Activated CD4-positive, alpha-beta T cell treated with anti-CD3 and anti-CD28 coated beads for 4 hours (primary cell): Measurements from ENCODE around the gene S100A5.
"Not testable (repeated sequence)": the region's sequence is repeated elsewhere in the genome, so short reads cannot be mapped to it uniquely, and the experiment has no call there.

Source experiments
- DNase-seq, 2 donors: peaks; one replicate each; pipeline ENCODE4 v3.0.0-alpha.2; 2020

S100A5 gene, protein sequence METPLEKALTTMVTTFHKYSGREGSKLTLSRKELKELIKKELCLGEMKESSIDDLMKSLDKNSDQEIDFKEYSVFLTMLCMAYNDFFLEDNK

DNA sequence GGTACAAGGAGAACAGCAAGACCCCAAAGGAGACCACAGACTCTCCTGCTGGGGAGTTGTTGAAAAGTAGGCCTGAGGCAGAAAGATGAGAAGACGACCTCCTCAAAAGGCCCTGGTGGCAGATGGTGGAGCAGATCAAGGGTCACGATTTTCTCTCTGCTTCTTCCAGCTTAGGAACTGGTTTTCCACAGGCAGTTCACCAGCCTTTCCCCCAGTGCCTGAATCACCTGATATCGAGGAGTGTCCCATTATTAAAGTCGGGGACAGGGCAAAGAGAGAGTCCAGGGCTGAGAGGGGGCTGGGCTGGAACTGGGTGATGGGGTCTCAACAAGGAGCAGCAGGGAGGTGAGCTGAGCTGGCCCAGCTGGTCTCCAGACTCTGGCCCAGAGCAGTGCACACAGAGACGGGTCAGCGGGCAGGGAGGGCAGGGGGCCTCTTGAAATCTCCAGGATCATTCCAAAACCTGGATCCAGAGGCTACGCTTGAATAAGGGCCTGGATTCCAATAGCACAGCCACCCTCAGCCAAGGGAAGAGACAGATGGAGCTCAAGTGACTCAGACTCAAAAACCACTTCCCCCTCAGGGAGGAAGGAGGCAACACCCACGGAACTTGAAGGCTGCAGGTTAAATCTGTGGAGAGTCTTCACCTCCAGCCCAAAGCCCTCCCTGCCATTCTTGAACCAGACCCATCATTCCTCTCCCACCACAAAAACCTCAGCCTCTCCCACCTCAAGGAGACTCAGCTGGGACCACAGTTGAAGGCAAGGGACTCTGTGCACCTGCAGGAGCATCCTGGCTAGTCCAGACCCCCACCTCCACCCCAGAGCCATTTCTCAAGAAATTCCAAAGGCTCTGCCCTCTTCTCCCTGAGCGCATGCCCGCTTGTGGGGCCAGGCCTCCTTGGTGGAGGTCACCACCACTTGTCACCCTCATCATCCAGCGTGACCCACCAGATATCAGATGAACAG is at the start of gene S100A5:
Gene S100A5 (minus strand): TSS at position 541 of the 968 bp plus-strand sequence. CDS start 743 bp downstream, outside the sequence.
- DNase-seq: peak; percentile 65 to 67

DNA sequence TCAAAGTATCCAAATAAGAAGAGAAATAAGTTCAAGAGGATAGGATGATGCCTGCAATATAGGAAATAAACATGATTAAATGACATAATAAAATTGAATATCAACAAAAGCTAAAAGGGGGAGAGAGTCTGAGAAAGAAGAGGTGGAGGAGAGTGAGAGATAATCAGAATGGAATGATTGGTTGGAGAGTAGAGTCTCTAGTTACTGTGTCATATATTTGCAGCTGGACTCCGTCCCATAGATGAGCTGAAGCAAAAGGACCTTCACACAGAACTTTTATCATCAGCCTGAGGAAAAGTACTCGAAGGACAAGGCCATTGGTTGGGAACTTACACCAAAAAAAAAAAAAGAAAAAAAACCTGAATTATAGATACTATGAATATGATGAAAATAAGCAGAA is 47.7 kb upstream of the S100A5 start:
- no peak for DNase-seq

DNA sequence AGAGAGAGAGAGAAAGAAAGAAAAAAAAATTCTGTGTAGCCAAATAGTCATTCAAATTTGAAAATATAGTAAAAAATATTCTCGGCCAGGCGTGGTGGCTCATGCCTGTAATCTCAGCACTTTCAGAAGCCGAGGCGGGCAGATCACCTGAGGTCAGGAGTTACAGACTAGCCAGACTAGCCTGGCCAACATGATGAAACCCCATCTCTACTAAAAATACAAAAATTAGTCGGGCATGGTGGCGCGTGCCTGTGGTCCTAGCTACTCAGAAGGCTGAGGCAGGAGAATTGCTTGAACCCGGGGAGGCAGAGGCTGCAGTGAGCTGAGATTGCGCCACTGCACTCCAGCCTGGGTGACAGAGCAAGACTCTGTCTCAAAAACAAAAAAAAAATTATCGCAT is 47.3 kb upstream of the S100A5 start:
- DNase-seq: not testable (repeated sequence)

DNA sequence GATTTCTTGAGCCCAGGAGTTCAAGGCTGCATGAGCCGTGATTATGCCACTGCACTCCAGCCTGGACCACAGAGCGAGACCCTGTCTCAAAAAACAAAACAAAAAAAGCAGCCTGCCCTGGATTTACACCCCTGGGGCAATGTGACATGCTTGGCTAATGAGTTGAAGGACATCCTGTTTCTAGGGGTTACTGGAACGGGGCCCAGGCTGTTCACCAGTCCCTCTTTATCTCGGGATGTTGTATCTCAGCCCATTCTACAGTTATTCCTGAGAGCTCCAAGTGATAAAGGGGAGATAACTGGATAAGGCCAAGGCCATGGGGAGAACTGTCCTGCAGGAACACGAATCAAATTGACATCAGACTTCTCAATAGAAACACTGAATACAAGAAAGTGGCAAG is 46.6 kb upstream of the S100A5 start:
- no peak for DNase-seq

DNA sequence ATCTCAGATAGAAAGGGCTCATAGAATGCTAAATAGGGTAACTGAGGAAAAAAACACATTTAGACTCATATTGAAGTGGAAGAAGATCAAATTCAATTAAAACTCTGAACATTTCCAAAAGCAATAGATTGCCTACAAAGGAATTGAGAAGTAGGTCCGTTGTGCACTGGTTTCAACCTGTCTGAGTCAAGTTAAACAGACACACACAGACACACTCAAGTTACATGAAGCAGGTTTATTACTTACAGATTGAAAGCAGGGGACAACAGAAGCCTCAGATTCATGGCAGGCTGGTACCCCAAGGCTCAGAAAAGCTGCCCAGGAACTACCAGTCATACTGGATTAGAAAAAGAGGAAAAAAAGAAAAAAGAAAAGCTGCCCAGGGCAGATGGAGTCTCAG is 45.6 kb upstream of the S100A5 start:
- DNase-seq: no peak

DNA sequence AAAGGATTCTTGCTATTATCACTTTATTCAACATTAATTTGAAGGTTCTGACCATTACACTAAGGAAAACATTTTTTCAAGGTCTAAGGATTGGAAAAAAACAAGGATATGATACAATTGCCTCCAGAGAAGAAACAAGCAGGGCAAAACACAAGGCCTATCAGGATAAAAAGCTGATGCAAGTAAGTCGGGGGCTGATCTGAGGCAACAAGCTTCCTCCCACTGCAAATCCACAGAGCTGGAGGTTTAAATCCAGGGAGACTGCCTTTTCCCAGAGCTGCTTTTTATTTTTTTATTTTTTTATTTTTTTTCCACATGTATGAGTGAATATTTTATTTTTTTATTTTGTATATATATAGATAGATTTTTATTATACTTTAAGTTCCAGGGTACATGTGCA is 44.3 kb upstream of the S100A5 start:
- DNase-seq: no peak

DNA sequence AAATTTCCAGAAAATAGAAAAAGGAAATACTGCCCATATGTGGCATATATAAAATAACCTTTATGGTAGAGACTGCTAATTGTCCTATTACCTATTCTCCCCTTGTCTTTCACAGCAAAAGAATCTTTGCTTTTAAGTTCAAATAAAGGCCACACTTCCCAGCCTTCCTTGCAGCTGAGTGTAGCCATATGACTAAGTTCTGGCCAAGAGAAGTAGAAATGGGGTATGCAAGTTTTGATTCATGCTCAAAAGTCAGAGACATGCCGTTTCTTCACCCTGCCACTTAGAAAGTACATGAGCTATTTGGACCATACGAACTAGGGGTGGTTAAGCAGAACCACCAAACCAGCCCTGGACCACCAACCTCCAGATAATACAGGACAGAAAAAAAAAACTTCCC is 43.2 kb upstream of the S100A5 start:
- DNase-seq: no peak

DNA sequence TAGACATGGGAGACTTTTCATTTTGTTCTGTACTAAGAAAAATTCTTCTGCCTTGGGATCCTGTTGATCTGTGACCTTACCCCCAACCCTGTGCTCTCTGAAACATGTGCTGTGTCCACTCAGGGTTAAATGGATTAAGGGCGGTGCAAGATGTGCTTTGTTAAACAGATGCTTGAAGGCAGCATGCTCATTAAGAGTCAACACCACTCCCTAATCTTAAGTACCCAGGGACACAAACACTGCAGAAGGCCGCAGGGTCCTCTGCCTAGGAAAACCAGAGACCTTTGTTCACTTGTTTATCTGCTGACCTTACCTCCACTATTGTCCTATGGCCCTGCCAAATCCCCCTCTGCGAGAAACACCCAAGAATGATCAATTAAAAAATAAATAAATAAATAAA is 42.8 kb upstream of the S100A5 start:
- DNase-seq: not testable (repeated sequence)

DNA sequence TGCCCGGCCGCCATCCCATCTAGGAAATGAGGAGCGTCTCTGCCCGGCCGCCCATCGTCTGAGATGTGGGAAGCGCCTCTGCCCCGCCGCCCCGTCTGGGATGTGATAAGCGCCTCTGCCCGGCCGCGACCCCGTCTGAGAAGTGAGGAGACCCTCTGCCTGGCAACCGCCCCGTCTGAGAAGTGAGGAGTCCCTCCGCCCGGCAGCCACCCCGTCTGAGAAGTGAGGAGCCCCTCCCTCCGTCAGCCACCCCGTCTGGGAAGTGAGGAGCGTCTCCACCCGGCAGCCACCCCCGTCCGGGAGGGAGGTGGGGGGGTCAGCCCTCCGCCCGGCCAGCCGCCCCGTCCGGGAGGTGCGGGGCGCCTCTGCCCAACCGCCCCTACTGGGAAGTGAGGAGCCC is 42.1 kb upstream of the S100A5 start:
- not testable (repeated sequence) for DNase-seq

DNA sequence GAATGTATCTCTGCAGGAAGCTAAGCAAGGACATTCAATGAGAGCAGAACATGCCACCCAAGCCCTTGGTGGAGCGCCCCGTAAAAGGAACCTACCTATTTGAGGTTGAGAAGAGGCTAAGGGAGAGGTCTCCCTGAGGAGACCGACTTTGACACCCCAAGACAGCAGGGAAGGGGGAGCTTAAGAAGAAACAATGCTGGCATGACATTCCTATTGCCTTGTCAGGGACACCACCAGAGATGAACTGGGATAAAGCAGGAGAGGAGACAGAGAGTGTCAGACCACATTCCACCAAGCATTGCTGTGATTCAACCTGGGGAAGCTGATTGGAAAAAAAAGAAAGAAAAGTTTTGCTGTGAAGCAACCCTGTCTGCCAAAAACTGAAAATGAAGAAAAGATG is 38.2 kb upstream of the S100A5 start:
- no peak for DNase-seq

DNA sequence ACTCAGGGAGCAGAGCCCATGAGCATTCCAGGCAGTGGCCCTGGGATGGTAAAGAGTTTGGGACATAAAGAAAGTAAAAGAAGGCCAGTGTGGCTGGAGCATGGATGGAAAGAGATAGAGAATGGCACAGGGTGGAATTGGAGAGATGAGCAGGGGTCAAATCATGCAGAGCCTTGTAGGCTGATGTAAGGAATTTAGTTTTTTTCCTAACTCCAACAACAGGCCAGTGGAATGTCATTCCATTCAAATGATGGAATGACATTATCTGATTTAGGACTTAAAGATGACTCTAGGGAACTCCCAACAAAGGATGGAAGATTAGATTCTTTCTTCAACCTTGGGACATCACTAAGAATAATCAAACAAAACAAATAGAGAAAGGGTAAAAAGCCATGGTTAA is 37.8 kb upstream of the S100A5 start:
- DNase-seq: no peak

DNA sequence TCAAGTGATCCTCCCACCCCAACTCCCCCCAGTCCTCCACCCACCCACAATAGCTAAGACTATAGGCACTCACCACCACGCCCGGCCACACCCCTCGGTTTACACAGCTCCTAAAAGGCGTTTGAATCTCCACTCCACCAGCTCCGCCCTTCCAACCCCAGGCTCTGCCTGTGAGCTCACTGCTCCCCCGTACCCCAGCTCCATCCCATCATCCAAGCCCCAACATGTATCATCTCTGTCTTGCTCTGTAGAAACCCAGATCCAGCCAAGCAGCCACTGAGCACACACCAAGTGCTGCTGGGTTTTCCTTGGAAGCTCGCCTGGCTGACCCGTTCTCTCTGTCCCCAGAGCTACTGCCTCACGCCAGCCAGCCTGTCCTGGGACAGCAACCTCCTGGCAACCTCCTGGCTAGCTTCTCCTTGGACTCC is 36.9 kb upstream of the S100A5 start:
- DNase-seq: no peak

DNA sequence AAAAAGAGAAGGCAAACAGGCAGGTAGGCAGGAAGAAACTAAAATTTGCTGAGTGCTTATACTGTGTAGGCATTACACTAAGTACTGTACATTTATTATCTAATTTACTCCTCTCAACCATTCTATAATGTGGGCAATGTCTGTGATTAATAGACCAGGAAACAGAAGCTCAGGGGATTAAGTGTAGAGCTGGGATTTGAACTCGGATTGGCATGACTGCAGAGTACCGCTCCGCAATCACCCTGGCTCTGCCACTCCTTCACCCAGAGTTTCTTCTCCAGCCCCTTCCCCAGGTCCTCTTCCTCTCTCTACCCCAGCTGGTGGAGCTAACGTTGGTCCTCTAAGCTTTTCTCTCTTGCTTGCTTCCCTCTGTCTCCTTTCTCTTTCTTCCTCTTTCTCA is 36.4 kb upstream of the S100A5 start:
- no peak for DNase-seq

DNA sequence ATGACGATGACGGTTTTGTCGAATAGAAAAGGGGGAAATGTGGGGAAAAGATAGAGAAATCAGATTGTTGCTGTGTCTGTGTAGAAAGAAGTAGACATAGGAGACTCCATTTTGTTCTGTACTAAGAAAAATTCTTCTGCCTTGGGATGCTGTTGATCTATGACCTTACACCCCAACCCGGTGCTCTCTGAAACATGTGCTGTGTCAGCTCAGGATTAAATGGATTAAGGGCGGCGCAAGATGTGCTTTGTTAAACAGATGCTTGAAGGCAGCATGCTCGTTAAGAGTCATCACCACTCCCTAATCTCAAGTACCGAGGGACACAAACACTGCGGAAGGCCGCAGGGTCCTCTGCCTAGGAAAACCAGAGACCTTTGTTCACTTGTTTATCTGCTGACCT is 34.8 kb upstream of the S100A5 start:
- DNase-seq: not testable (repeated sequence)

DNA sequence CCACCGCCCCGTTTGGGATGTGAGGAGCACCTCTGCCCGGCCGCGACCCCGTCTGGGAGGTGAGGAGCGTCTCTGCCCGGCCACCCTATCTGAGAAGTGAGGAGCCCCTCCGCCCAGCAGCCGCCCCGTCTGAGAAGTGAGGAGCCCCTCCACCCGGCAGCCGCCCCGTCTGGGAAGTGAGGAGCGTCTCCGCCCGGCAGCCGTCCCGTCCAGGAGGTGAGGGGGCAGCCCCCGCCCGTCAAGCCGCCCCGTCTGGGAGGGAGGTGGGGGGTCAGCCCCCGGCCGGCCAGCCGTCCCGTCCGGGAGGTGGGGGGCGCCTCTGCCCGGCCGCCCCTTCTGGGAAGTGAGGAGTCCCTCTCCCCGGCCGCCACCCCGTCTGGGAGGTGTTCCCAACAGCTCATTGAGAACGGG is 34.4 kb upstream of the S100A5 start:
- not testable (repeated sequence) for DNase-seq

DNA sequence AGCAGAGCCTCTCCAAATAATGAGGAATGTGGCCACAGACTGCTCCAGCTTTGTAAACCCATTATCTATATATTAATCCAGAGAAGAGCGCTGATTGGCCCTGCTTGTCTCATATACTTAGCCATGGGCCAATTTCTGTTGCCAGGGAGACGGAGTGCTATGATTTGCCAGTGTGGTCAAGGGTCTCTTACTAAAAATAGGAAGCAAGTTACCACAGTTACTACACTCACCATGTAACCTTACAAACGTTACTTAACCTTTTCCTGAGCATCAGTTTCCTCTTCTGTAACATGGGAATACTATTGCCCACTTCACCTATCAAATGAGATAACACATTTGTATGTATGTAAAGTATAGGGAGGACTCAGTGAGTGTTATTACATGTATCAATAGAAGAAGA is 32.6 kb upstream of the S100A5 start:
- DNase-seq: no peak

DNA sequence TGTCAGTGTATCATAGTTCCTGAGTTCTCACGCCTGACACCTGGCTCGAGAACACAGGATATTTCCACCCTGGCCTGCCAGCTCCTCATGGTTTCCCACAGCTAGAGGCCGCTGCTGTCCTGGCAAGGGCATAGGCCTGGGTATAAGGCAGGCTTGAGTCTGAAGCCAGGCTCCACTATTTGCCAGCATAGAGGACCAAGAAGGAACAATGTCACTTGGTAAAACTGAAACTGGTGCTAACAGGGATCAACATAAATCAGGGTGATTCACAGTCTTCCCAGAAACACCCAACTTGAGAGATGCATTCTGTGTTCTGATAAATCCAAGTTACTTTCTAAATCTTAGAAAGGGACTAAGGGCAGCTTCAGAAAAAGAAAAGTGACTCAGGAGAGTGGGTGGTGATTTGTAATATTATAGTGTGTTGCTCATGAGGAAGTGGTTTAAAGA is 31.9 kb upstream of the S100A5 start:
- peak; percentile 36 to 40 for DNase-seq

DNA sequence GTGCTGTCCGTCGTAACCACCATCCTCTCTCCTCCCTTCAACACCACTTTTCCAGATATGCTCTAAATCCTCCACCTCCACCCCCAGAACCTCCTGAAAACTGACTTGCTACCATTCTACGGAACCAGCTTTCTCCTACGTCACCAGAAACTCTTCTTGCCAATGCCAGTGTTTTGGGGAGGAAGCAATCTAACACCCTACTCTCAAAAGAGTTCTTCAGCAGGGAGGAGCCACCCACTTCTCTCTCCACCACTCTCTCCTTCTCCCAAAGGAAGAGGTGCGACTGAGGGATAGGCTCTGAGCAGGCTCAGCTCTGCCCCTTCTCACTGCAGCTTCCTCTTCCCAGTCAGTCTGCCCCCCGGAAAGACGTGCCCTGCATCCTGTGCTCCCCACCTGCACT is 31.0 kb upstream of the S100A5 start:
- no peak for DNase-seq

DNA sequence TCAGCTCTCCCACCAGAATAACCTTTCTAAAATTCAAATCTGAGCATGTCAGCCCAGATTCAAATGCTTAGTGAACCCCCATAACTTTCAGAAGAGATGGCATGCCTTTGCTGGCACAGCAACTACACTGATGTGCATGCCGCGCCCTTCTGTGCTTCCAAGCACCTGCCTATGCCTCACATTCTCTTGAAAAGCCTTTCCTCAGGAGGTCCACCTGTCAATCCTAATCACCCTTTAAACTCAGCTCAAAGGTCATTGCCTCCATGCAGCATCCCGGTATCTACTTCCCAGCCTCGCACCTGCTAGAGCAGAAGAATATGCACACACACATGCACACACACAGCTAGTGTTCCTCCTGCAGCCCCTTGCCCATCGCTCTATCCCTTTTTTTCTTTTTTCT is 30.1 kb upstream of the S100A5 start:
- DNase-seq: no peak

DNA sequence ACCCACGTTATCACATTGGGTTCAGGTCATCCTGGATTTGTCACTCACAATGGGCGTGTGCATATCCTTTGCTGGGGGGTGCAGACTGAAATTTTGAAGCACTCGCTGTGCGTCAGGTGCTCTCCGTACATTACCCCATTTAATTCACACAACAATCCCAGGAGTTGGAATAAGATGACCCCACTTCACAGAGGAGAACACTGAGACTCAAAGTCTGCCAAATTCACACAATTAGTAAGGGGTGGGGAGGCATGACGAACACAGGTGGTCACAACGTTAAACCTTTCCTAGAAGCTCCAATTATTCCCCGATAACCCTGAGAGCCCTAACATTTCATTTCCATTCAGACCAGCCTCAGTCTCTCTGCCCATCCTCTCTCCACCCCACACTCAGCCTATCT is 28.7 kb upstream of the S100A5 start:
- DNase-seq: no peak

DNA sequence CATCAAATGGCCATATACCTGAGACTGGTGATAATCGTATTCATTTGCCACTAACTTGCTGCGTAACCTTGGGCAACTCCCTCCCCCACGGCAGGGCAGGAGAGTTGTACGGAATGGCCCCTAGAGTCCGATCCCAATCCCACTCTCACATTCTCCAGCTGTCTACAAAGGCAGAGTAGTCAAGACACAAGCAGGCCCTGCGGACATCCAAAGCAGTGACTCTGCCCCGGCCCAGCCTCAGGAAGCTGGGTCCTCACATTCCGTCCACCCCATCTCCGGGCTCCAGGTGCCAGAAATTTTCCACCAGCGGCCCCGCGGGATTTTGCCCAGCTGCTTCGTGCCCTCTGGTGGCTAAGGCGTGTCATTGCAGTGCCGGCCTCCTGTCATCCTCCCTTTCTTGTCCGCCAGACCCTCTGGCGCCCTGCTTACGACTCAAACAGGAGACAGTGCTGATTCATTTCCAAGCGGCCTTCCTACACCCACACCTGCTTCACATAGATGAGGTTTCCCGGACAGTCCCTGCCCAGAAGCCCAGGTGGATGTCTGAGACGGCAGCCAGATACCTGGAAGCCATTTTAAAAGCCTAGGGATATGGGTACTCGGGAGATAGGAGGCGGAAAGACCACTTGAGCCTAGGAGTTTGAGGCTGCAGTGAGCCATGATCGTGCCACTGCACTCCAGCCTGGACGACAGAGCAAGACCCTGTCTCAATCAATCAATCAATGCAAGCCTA is 27.8 kb upstream of the S100A5 start:
- DNase-seq: peak; percentile 78 to 82

DNA sequence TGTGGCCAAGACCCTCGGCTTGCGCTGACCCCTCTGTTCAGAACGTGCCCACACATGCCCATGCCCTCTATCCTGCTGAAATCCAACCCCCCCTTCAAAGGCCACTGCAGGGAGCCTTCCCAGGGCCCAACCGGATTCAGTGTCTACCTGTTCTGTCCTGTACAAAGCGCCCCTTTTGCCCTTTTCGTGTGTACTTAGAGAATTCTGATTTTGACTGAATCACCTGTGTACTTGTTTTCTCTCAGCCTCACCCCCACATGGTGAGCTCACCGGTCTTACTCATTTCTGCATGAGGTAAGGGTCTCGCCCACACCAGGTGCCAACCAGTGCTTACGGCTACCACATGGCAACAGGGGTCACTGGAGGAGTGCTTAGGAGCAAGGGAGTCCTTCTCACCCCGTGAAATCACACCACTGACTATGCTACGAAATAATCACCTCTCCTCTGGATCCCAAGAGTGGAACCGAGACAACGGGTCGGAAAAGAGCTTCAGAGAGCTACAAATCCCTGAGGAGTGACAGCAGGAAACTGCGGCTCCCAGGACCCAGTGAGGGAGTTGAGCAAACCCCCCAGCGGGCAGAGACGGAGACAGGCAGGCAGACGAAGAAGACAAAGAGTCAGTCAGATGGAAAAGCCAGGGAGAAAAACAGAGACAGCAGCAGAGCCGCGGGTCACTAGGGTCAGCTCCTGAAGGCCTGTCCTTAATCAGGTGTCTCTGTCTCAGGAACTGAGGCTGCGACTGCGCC is 27.1 kb upstream of the S100A5 start:
- peak; percentile 15 to 46 for DNase-seq
